Chondrocyte (in vitro differentiated cells): Measurements from ENCODE around the gene IFNG. TPM values are rescaled to one million over a fixed set of nuclear protein-coding genes. Genes with fewer than 3 reads are reported as not detected.

Experiments
- DNase-seq: peaks from one replicate; pipeline ENCODE4 v3.0.0; 2021; ENCODE audit warnings: mixed read lengths, low spot score
- H3K27ac Mint-ChIP-seq: one replicate; pipeline ENCODE4 v1.8.0; 2021; ENCODE audit warnings: mild to moderate bottlenecking, moderate library complexity, mixed read lengths; ENCODE audit not compliant: unreplicated experiment
- H3K27me3 Mint-ChIP-seq: 2 replicates; pipeline ENCODE4 v1.8.0; 2021; ENCODE audit warnings: low read depth, mixed read lengths
- H3K36me3 Mint-ChIP-seq: 2 replicates; pipeline ENCODE4 v1.8.0; 2021; ENCODE audit warnings: low read depth, mixed read lengths
- H3K4me1 Mint-ChIP-seq: 2 replicates; pipeline ENCODE4 v1.8.0; 2021; ENCODE audit warnings: low read depth, mild to moderate bottlenecking, mixed read lengths
- H3K4me3 Mint-ChIP-seq: one replicate; pipeline ENCODE4 v1.8.0; 2021; ENCODE audit warnings: mild to moderate bottlenecking, moderate library complexity, mixed read lengths; ENCODE audit not compliant: unreplicated experiment
- H3K9me3 Mint-ChIP-seq: 2 replicates; pipeline ENCODE4 v1.8.0; 2021; ENCODE audit warnings: low read depth, mixed read lengths
- CTCF ChIP-seq: fragments of 200-600 bp; sonication (generic); IDR thresholded peaks from 2 replicates; pipeline ENCODE4 v1.5.0; 2021; ENCODE audit warnings: antibody characterized with exemption, mild to moderate bottlenecking, moderate library complexity
- total RNA-seq: library from RNA; stranded (reverse); gene quantifications from 3 replicates; pipeline ENCODE4 v1.2.1, GENCODE V29; 2021

IFNG gene
- total RNA-seq, 1 donor from 2014 or later: not detected

- DNase-seq: no peak
- Mint-ChIP-seq H3K27ac (no peak overlapping the region), H3K4me3 (no peak overlapping the region), H3K9me3 (no peaks in the 10 kb centered on the region), H3K27me3 (peaks cover 10% of the 10 kb centered on the region), H3K4me1 (no peaks in the 10 kb centered on the region), H3K36me3 (no peaks in the 10 kb centered on the region)
- no peak for TF ChIP-seq CTCF
Measured at GRCh38 chr12:68200854-68201253, 41.3 kb upstream of the IFNG start.

- Mint-ChIP-seq H3K9me3 (no peaks in the 10 kb centered on the region), H3K36me3 (no peaks in the 10 kb centered on the region), H3K27me3 (peaks cover 4% of the 10 kb centered on the region), H3K4me3 (no peak overlapping the region), H3K4me1 (no peaks in the 10 kb centered on the region), H3K27ac (no peak overlapping the region)
- DNase-seq: no peak
- TF ChIP-seq CTCF: no peak
Measured at GRCh38 chr12:68199127-68199526, 39.6 kb upstream of the IFNG start.

GRCh38 chr12:68198507-68199086, 39.1 kb upstream of the IFNG start:
- Mint-ChIP-seq H3K4me1 (no peaks in the 10 kb centered on the region), H3K9me3 (no peaks in the 10 kb centered on the region), H3K27me3 (peaks cover 7% of the 10 kb centered on the region), H3K27ac (no peak overlapping the region), H3K36me3 (no peaks in the 10 kb centered on the region), H3K4me3 (no peak overlapping the region)
- TF ChIP-seq CTCF: no peak
- no peak for DNase-seq

GRCh38 chr12:68190301-68190700, 30.8 kb upstream of the IFNG start:
- TF ChIP-seq CTCF: no peak
- Mint-ChIP-seq H3K27ac (no peak overlapping the region), H3K27me3 (peaks cover 35% of the 10 kb centered on the region)

GRCh38 chr12:68189821-68190242, 30.3 kb upstream of the IFNG start:
- Mint-ChIP-seq H3K27ac (no peak overlapping the region), H3K27me3 (peaks cover 37% of the 10 kb centered on the region), H3K4me1 (peaks cover 3% of the 10 kb centered on the region), H3K9me3 (no peaks in the 10 kb centered on the region), H3K36me3 (peaks cover 5% of the 10 kb centered on the region), H3K4me3 (no peak overlapping the region)
- DNase-seq: no peak
- TF ChIP-seq CTCF: no peak

More at GRCh38 chr12:68190301-68190700, 30.8 kb upstream of the IFNG start:
- no peak overlapping the region for H3K4me3 Mint-ChIP-seq
- peaks cover 3% of the 10 kb centered on the region for H3K4me1 Mint-ChIP-seq
- no peak for DNase-seq
- H3K9me3 Mint-ChIP-seq: no peaks in the 10 kb centered on the region
- H3K36me3 Mint-ChIP-seq: peaks cover 5% of the 10 kb centered on the region
